Nucleus accumbens (tissue), 56 donors: Measurements from ENCODE around the gene ORMDL3.
"Not testable (repeated sequence)": the region's sequence is repeated elsewhere in the genome, so short reads cannot be mapped to it uniquely, and the experiment has no call there.

Experiments
- DNase-seq, 56 donors: peaks; one replicate each; lab custom pipeline; 2025; lab: John Stamatoyannopoulos, UW

Gene ORMDL3

GRCh38 chr17:39951924-39952679, 24.7 kb upstream of the ORMDL3 start:
- peak in 1 of 56 donors; percentile 39 for DNase-seq

GRCh38 chr17:39950871-39951348, 23.5 kb upstream of the ORMDL3 start:
- no peak for DNase-seq

GRCh38 chr17:39949028-39949427, 21.6 kb upstream of the ORMDL3 start:
- DNase-seq: no peak

DNA sequence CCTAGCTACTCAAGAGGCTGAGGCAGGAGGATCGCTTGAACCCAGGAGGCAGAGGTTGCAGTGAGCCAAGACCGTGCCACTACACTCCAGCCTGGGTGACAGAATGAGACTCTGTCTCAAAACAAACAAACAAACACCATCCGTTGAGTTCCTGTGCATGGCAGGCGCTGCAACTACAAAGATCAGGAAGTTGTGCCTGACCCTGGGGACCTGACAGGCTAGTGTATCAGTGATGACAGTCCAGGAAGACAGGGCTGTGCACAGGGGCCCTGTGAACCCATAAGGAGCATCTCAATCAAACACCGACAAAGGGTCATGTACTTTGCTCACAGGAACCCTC, 21.1 kb upstream of the ORMDL3 start:
- DNase-seq: not testable (repeated sequence)

- DNase-seq: no peak
Measured at GRCh38 chr17:39946551-39947330, 19.3 kb upstream of the ORMDL3 start.

DNA sequence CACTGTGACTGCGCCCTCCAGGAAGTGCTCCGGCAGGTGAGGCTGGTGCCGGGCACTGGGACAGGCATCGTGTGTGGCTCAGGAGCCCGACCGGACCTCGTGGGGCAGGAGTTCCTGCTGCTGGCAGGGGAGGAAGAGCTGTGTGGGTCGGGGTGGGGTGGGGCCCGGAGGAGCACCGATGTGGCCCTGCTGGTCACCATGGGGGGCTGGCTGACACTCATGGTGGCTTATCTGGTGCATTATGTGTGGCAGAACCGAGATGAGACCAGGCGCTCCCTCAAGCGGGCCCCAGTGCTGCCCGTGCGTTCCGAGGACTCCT, 17.0 kb upstream of the ORMDL3 start:
- DNase-seq: no peak

- no peak for DNase-seq
Measured at GRCh38 chr17:39943702-39944392, 16.4 kb upstream of the ORMDL3 start.

GRCh38 chr17:39939588-39940419, 12.4 kb upstream of the ORMDL3 start:
- DNase-seq: peak in 2 of 56 donors; percentile 9 to 10

- peak in 2 of 56 donors; percentile 8 to 9 for DNase-seq
Measured at GRCh38 chr17:39939106-39939505, 11.7 kb upstream of the ORMDL3 start.

- no peak for DNase-seq
Measured at GRCh38 chr17:39938140-39938869, 10.9 kb upstream of the ORMDL3 start.

DNA sequence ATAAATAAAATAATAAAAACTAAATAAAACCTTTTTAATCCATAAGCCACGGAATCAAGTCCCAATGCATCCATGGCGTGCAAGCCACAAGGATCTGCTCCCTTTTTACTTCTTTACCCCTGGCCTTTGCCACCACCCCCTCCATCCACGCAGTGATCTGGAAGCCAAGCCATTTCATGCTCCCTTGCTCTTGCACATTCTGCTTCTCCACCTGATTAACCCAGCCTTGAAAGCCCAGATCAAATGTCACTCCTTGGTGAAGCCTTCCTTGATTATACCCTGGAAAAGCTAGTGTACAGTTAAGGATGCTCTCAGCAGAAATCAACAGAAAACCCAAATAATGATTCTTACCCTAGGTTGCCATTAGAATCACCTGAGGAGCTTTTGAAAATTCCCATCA, 10.0 kb upstream of the ORMDL3 start:
- no peak for DNase-seq

GRCh38 chr17:39935909-39936308, 8.5 kb upstream of the ORMDL3 start:
- no peak for DNase-seq

GRCh38 chr17:39934324-39934723, 6.9 kb upstream of the ORMDL3 start:
- DNase-seq: no peak

DNA sequence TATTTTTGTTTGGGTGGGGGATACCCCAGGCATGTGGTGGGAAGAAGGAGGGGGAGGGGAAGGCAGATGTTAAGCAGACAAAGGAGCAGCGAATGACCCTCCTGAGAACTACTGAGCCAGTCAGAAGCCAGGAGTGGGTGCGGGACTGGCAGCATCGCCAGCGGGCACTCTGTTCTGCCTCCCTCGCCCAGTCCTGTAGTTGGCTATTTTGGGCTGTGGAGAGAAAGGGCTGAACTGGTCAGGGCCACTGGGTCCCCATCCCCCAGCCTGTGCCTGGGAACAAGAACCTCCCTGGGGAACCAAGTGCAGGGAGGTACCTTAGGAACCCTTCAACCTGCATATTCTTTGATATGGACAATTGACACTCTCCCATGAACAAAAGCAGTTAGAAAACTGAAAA, 6.5 kb upstream of the ORMDL3 start:
- DNase-seq: peak in 1 of 56 donors; percentile 10

DNA sequence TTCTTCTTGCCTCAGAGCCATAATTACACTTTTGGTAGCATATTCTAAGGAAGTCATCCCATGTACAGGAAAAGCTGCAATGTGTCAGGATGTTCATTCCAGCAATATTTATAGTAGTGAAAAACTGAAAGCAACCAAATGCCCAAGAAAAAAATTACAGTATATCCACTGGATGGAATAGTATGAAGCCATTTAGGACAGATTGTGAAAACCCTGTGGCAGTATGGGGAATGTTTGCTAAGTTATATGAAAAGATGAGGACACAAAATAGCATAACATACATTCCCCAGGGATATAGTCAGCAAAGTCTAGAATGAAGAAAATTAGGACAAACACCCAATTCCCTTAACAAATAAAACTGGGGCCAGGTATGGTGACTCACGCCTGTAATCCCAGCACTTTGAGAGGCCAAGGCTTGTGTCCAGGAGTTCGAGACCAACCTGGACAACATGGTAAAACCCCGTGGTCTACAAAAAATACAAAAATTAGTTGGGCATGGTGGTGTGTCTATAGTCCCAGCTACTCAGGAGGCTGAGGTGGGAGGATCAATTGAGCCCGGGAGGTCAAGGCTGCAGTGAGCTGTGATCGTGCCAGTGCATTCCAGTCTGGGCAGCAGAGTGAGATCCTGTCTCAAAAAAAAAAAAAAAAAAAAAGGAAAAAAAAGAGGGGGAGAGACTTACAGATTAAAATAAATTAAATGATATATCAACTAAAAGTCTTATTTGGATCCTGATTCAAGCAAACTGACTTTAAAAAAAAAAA, 2.4 kb upstream of the ORMDL3 start:
- DNase-seq: no peak

DNA sequence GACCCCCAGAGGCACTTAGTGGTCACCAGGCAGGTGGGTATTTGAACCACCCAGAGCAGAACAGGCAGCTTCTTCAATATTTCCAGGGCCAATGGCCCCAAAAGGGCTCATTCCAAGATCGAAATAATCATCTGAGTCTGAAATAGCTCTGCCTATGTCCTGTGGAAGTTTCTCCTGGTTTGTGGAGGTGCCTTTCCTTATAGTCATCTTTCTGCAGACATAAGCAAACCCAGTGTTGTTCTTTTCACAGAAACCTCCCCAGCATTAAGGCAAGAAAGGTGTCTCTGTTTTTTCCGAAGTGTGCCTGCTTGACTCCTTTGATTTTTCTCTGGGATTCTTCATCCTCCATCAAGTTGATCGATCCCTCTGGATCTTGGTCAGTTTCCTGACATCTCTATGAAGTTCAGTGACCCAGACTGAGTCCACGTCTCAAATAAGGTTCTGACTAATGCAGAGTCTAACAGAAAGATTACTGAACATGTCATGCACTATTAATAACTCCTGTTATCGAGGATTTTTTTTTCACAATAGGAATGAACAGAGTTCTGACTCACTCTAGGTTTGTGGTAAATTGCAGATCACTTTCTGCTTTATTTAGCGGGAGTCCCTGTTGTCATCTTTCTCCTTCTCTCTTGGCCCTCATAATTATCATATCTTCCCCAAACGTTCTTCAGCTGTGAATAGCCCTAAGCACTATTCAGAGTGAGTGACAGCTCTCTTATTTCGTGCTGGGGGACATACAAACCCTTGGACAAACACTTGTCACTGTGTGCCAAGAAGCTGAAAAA, 1.7 kb upstream of the ORMDL3 start:
- no peak for DNase-seq

GRCh38 chr17:39927929-39928857, 792 bp upstream of the ORMDL3 start:
- peak in 14 of 56 donors; percentile 33 to 69 (median 48) for DNase-seq
